Activated CD4-positive, alpha-beta memory T cell treated with anti-CD3 and anti-CD28 coated beads, Interleukin-2, amount 10 ng/mL, durations not matched to agents 7 days and 5 days (primary cell): ENCODE data around the gene GALNT5. TPM values are rescaled to one million over a fixed set of nuclear protein-coding genes. Genes with fewer than 3 reads are reported as not detected.

Experiments
- CTCF ChIA-PET: fragments of 350-600 bp; sonication (Branson Sonifier 250); formaldehyde crosslinking; loops from one replicate; lab custom pipeline; 2021; ENCODE audit warnings: antibody characterized with exemption, inconsistent platforms; lab: Charles Lee
- POLR2A ChIA-PET: fragments of 350-600 bp; sonication (Branson Sonifier 250); formaldehyde crosslinking; loops from one replicate; lab custom pipeline; 2021; ENCODE audit warnings: antibody characterized with exemption; lab: Charles Lee
- DNase-seq: peaks from one replicate; pipeline ENCODE4 v3.0.0-alpha.2; 2020
- H3K27ac Mint-ChIP-seq: one replicate; pipeline ENCODE4 v1.8.0; 2021; ENCODE audit warnings: mild to moderate bottlenecking, mixed read lengths
- H3K27me3 Mint-ChIP-seq: one replicate; pipeline ENCODE4 v1.8.0; 2021; ENCODE audit warnings: mixed read lengths
- H3K36me3 Mint-ChIP-seq: one replicate; pipeline ENCODE4 v1.8.0; 2021; ENCODE audit warnings: low read depth, mixed read lengths
- H3K4me1 Mint-ChIP-seq: one replicate; pipeline ENCODE4 v1.8.0; 2021; ENCODE audit warnings: mixed read lengths
- H3K4me3 Mint-ChIP-seq: one replicate; pipeline ENCODE4 v1.8.0; 2021; ENCODE audit warnings: mild to moderate bottlenecking, mixed read lengths
- H3K9me3 Mint-ChIP-seq: one replicate; pipeline ENCODE4 v1.8.0; 2021; ENCODE audit warnings: mixed read lengths
- total RNA-seq, 2 experiments: library from RNA; stranded (reverse); gene quantifications; one replicate each; pipeline ENCODE4 v1.2.3, GENCODE V29; 2021

The GALNT5 gene
- total RNA-seq, 2 experiments from 2014 or later, result not detected

- Mint-ChIP-seq H3K4me3 (no peak overlapping the region), H3K36me3 (no peaks in the 10 kb centered on the region), H3K4me1 (peaks cover 21% of the 10 kb centered on the region), H3K27me3 (peaks cover 1% of the 10 kb centered on the region), H3K27ac (no peak overlapping the region), H3K9me3 (no peaks in the 10 kb centered on the region)
- DNase-seq, result no peak
- CTCF ChIA-PET, result interaction anchor here (0.7 to 8.1 kb wide), 20 partner anchors 9 to 719 kb away, joined by 3 to 118 read pairs (median 3); partner anchors contain the start of genes ACVR1 and ACVR1C
- POLR2A ChIA-PET, result interaction anchor here (0.8 to 1.5 kb wide), 7 partner anchors 10 to 323 kb away, joined by 3 to 6 read pairs (median 3); partner anchors contain the start of gene CYTIP
Observed at GRCh38 chr2:157304811-157305722, 47.6 kb downstream of the GALNT5 start.

DNA sequence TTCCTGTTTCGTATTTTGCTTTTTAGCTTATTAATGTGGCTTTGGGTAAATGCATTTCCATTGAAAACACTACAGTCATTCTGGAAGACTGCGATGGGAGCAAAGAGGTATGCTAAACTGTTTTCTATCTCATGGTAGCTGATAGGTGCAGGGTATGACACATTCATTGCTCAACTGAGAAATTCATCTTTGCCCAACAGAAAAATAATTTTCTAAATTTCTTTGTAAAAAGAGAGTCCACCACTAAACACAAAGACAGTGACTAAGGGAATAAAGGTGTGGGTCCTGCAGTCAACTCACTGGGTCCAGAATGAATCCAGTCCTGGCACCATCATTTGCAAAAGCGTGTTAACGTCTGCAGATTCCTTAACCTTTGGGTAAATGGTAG is 48.2 kb downstream of the GALNT5 start:
- H3K4me1 Mint-ChIP-seq, result peaks cover 23% of the 10 kb centered on the region
- H3K9me3 Mint-ChIP-seq, result no peaks in the 10 kb centered on the region
- no peak overlapping the region for H3K27ac Mint-ChIP-seq
- H3K36me3 Mint-ChIP-seq, result no peaks in the 10 kb centered on the region
- no peak for DNase-seq
- H3K27me3 Mint-ChIP-seq, result peaks cover 1% of the 10 kb centered on the region
- ChIA-PET POLR2A (interaction anchor here (0.8 to 1.5 kb wide), 4 partner anchors 9 to 184 kb away, joined by 3 to 4 read pairs (median 3); no protein-coding TSS in a partner anchor), CTCF (interaction anchor here (0.7 to 8.1 kb wide), 15 partner anchors 8 to 719 kb away, joined by 3 to 118 read pairs (median 4); partner anchors contain the start of genes ACVR1C and ERMN)
- H3K4me3 Mint-ChIP-seq, result no peak overlapping the region

GRCh38 chr2:157307021-157307420 is 49.5 kb downstream of the GALNT5 start:
- no peaks in the 10 kb centered on the region for H3K9me3 Mint-ChIP-seq
- ChIA-PET POLR2A (no interaction called here), CTCF (interaction anchor here (0.6 to 8.1 kb wide), 11 partner anchors 18 to 322 kb away, joined by 3 to 118 read pairs (median 4); partner anchors contain the start of gene ERMN)
- no peak overlapping the region for H3K4me3 Mint-ChIP-seq
- peaks cover 1% of the 10 kb centered on the region for H3K27me3 Mint-ChIP-seq
- no peak overlapping the region for H3K27ac Mint-ChIP-seq
- H3K36me3 Mint-ChIP-seq, result no peaks in the 10 kb centered on the region
- no peak for DNase-seq
- H3K4me1 Mint-ChIP-seq, result peaks cover 23% of the 10 kb centered on the region

DNA sequence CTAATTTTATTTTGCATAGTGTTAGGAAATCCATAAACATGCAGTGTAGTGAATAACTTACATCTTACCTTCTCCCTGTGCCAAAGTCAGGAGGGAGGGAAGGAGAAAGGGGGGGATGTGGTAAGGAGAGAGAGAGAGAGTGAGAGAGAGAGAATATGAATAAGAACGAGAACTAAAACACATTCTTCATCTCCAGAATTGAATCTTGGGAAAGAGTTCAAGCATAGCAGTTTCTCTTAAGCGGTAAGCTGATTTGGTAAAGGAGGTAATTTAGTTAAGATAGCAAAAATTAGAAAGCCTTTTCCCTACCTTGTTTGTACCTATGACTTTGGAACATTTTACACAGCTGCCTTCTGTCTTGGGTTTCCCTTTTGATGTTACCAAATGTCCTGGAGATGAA is 52.4 kb downstream of the GALNT5 start:
- DNase-seq, result no peak
- Mint-ChIP-seq H3K36me3 (no peaks in the 10 kb centered on the region), H3K27me3 (no peaks in the 10 kb centered on the region), H3K4me3 (no peak overlapping the region), H3K4me1 (peaks cover 31% of the 10 kb centered on the region), H3K9me3 (no peaks in the 10 kb centered on the region), H3K27ac (no peak overlapping the region)
- ChIA-PET CTCF (interaction anchor here (1.0 to 2.5 kb wide), 5 partner anchors 8 to 182 kb away, joined by 3 to 12 read pairs (median 8); no protein-coding TSS in a partner anchor), POLR2A (no interaction called here)

GRCh38 chr2:157311706-157312105 is 54.2 kb downstream of the GALNT5 start:
- no peak overlapping the region for H3K27ac Mint-ChIP-seq
- H3K9me3 Mint-ChIP-seq, result no peaks in the 10 kb centered on the region
- H3K4me3 Mint-ChIP-seq, result no peak overlapping the region
- H3K27me3 Mint-ChIP-seq, result no peaks in the 10 kb centered on the region
- CTCF ChIA-PET, result interaction anchor here (2.2 to 2.5 kb wide), 4 partner anchors 9 to 181 kb away, joined by 6 to 12 read pairs (median 10); no protein-coding TSS in a partner anchor
- H3K36me3 Mint-ChIP-seq, result peaks cover 2% of the 10 kb centered on the region
- peaks cover 25% of the 10 kb centered on the region for H3K4me1 Mint-ChIP-seq
- POLR2A ChIA-PET, result no interaction called here
- no peak for DNase-seq

DNA sequence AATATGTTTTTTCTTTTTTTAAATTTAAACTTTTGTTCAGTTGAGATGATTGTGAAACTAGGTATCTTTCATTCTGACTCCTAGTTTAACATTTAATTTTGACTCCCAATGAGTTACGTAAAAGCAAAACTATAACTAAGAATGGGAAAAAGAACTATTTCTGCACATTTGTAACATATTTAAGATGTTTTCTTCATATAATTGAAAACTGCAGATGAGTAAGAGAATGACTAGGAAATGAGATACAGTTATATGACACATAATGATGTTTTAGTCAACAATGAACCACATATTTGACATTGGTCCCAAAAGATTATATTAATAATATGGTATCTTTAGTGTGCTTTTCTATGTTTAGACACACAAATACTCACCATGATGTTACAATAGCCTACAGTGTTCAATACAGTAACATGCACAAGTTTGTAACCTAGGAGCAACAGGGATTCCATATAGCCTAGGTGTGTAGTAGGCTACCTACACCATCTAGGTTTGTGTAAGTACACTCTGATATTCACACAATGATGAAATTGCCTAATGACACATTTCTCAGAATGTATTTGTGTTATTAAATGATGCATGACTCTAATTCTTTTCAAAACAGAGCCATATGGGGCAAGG is 55.5 kb downstream of the GALNT5 start:
- H3K4me3 Mint-ChIP-seq, result no peak overlapping the region

GRCh38 chr2:157315901-157316300 is 58.4 kb downstream of the GALNT5 start:
- POLR2A ChIA-PET, result no interaction called here
- H3K27ac Mint-ChIP-seq, result no peak overlapping the region
- peaks cover 9% of the 10 kb centered on the region for H3K36me3 Mint-ChIP-seq
- H3K9me3 Mint-ChIP-seq, result no peaks in the 10 kb centered on the region
- no peaks in the 10 kb centered on the region for H3K27me3 Mint-ChIP-seq
- CTCF ChIA-PET, result interaction anchor here (2.1 to 4.4 kb wide), 3 partner anchors 11 to 21 kb away, joined by 7 to 34 read pairs (median 8); partner anchors contain the start of gene ERMN
- DNase-seq, result no peak
- peaks cover 13% of the 10 kb centered on the region for H3K4me1 Mint-ChIP-seq
- H3K4me3 Mint-ChIP-seq, result no peak overlapping the region

More for the DNA sequence above, 55.5 kb downstream of the GALNT5 start:
- Mint-ChIP-seq H3K27ac (no peak overlapping the region), H3K27me3 (no peaks in the 10 kb centered on the region), H3K9me3 (no peaks in the 10 kb centered on the region), H3K36me3 (peaks cover 2% of the 10 kb centered on the region), H3K4me1 (peaks cover 18% of the 10 kb centered on the region)
- DNase-seq, result no peak
- ChIA-PET CTCF (interaction anchor here (1.1 to 1.2 kb wide), 2 partner anchors 8 to 24 kb away, joined by 3 read pairs; no protein-coding TSS in a partner anchor), POLR2A (no interaction called here)

- Mint-ChIP-seq H3K9me3 (no peaks in the 10 kb centered on the region), H3K4me3 (no peak overlapping the region), H3K36me3 (peaks cover 28% of the 10 kb centered on the region), H3K27ac (no peak overlapping the region), H3K4me1 (peaks cover 3% of the 10 kb centered on the region), H3K27me3 (no peaks in the 10 kb centered on the region)
- no peak for DNase-seq
- CTCF ChIA-PET, result interaction anchor here (1.2 to 4.4 kb wide), 4 partner anchors 8 to 173 kb away, joined by 4 to 34 read pairs (median 9); partner anchors contain the start of gene ERMN
- POLR2A ChIA-PET, result no interaction called here
Observed at GRCh38 chr2:157318884-157319283, 61.4 kb downstream of the GALNT5 start.

GRCh38 chr2:157319795-157320194 is 62.3 kb downstream of the GALNT5 start:
- H3K27ac Mint-ChIP-seq, result no peak overlapping the region
- H3K9me3 Mint-ChIP-seq, result no peaks in the 10 kb centered on the region
- no peak for DNase-seq
- H3K27me3 Mint-ChIP-seq, result no peaks in the 10 kb centered on the region
- H3K36me3 Mint-ChIP-seq, result peaks cover 28% of the 10 kb centered on the region
- no peak overlapping the region for H3K4me3 Mint-ChIP-seq
- ChIA-PET CTCF (interaction anchor here (1.5 to 2.6 kb wide), 3 partner anchors 16 to 17 kb away, joined by 4 to 11 read pairs (median 7); no protein-coding TSS in a partner anchor), POLR2A (no interaction called here)
- peaks cover 2% of the 10 kb centered on the region for H3K4me1 Mint-ChIP-seq

GRCh38 chr2:157320409-157320808 is 62.9 kb downstream of the GALNT5 start:
- no peaks in the 10 kb centered on the region for H3K27me3 Mint-ChIP-seq
- DNase-seq, result no peak
- peaks cover 30% of the 10 kb centered on the region for H3K36me3 Mint-ChIP-seq
- CTCF ChIA-PET, result interaction anchor here (1.2 to 2.6 kb wide), 3 partner anchors 14 to 18 kb away, joined by 3 to 11 read pairs (median 4); no protein-coding TSS in a partner anchor
- H3K4me3 Mint-ChIP-seq, result no peak overlapping the region
- POLR2A ChIA-PET, result no interaction called here
- H3K4me1 Mint-ChIP-seq, result peaks cover 2% of the 10 kb centered on the region
- no peak overlapping the region for H3K27ac Mint-ChIP-seq
- no peaks in the 10 kb centered on the region for H3K9me3 Mint-ChIP-seq

GRCh38 chr2:157321466-157321865 is 64.0 kb downstream of the GALNT5 start:
- H3K27me3 Mint-ChIP-seq, result no peaks in the 10 kb centered on the region
- no peak overlapping the region for H3K27ac Mint-ChIP-seq
- H3K36me3 Mint-ChIP-seq, result peaks cover 29% of the 10 kb centered on the region
- H3K9me3 Mint-ChIP-seq, result no peaks in the 10 kb centered on the region
- ChIA-PET POLR2A (interaction anchor here (0.6 kb wide), 1 partner anchor 118 kb away, joined by 3 read pairs; no protein-coding TSS in a partner anchor), CTCF (interaction anchor here (1.2 to 1.5 kb wide), 2 partner anchors 13 to 19 kb away, joined by 3 to 4 read pairs; no protein-coding TSS in a partner anchor)
- peaks cover 2% of the 10 kb centered on the region for H3K4me1 Mint-ChIP-seq
- H3K4me3 Mint-ChIP-seq, result no peak overlapping the region
- DNase-seq, result no peak

- Mint-ChIP-seq H3K4me1 (peaks cover 8% of the 10 kb centered on the region), H3K9me3 (no peaks in the 10 kb centered on the region), H3K4me3 (no peak overlapping the region), H3K27me3 (no peaks in the 10 kb centered on the region), H3K36me3 (peaks cover 29% of the 10 kb centered on the region), H3K27ac (no peak overlapping the region)
- DNase-seq, result no peak
- POLR2A ChIA-PET, result no interaction called here
- CTCF ChIA-PET, result interaction anchor here (1.4 to 8.1 kb wide), 3 partner anchors 15 to 82 kb away, joined by 3 to 98 read pairs (median 66); no protein-coding TSS in a partner anchor
Observed at GRCh38 chr2:157322432-157322831, 64.9 kb downstream of the GALNT5 start.
